Upper lobe of left lung (tissue), 6 donors: Measurements from ENCODE around the gene DHRS12. TPM values are rescaled to one million over a fixed set of nuclear protein-coding genes. Genes with fewer than 3 reads are reported as not detected.

Experiments used
- ATAC-seq, 2 donors: fragments of 200-7000 bp; cut with Tn5 transposase; one replicate each; pipeline ENCODE4 v1.9.1; 2022; ENCODE audit warnings: mild to moderate bottlenecking in 2 of 2, moderate library complexity in 2 of 2; ENCODE audit not compliant: low FRiP score in 2 of 2
- DNase-seq, 2 donors: peaks; one replicate each; pipeline ENCODE4 v3.0.0-alpha.2; 2019 to 2020
- H3K27ac ChIP-seq, 4 donors: fragments of 200-600 bp; sonication (generic); one replicate each; pipeline ENCODE4 v1.5.1; 2016 to 2019
- H3K27me3 ChIP-seq, 4 donors: fragments of 200-600 bp; sonication (generic); one replicate each; pipeline ENCODE4 v1.5.1; 2017 to 2019
- H3K36me3 ChIP-seq, 4 donors: fragments of 200-600 bp; sonication (generic); one replicate each; pipeline ENCODE4 v1.5.1; 2016 to 2019
- H3K4me1 ChIP-seq, 4 donors: fragments of 200-600 bp; sonication (generic); one replicate each; pipeline ENCODE4 v1.5.1; 2018 to 2019
- H3K4me3 ChIP-seq, 4 donors: fragments of 200-600 bp; sonication (generic); one replicate each; pipeline ENCODE4 v1.5.1; 2017 to 2019; ENCODE audit warnings: mild to moderate bottlenecking in 2 of 4, moderate library complexity in 1 of 4
- H3K9me3 ChIP-seq, 4 donors: fragments of 200-600 bp; sonication (generic); one replicate each; pipeline ENCODE4 v1.5.1; 2018 to 2019
- CTCF ChIP-seq, 6 experiments: fragments of 450-650 bp in 4 of 6; fragments of 200-600 bp in 2 of 6; sonication (generic) in 2 of 6; IDR thresholded peaks; one replicate each; pipeline ENCODE4 v1.5.1; 2016 to 2019; ENCODE audit warnings: antibody characterized with exemption in 6 of 6
- EP300 ChIP-seq, 4 donors: sonication (generic); formaldehyde crosslinking; IDR thresholded peaks; one replicate each; pipeline ENCODE4 v1.5.1; 2017; ENCODE audit warnings: antibody characterized with exemption in 4 of 4, control low read depth in 2 of 4
- POLR2A ChIP-seq, 4 donors: fragments of 450-650 bp; IDR thresholded peaks; one replicate each; pipeline ENCODE4 v1.5.1; 2016 to 2017; ENCODE audit warnings: antibody characterized with exemption in 4 of 4, mild to moderate bottlenecking in 2 of 4
- POLR2AphosphoS5 ChIP-seq, 2 donors: sonication (generic); formaldehyde crosslinking; IDR thresholded peaks; one replicate each; pipeline ENCODE4 v1.5.1; 2017; ENCODE audit warnings: antibody characterized with exemption in 2 of 2
- WGBS, 2 donors: methylation state at CpG; one replicate each; pipeline ENCODE4 v1.1.5; 2017 to 2018; 5-methylcytosine and 5-hydroxymethylcytosine counted together
- total RNA-seq, 6 donors: library from RNA; depleted of rRNA in 4 of 6; stranded (reverse); fragments of >200 nt in 4 of 6; gene quantifications; one replicate each; pipeline versions ENCODE4 v1.1.0 to v1.2.1, GENCODE V29; 2016 to 2021
- donor health status: DM: no; HTN: no; CAD: no; lungs with moderate emphysema.
- donor health status: DM: no; HTN: yes; CAD: no; lungs with severe emphysema.

DHRS12 gene
- total RNA-seq, 6 donors from 2014 or later = 11.7 to 19.1 (median 17.6) TPM

GRCh38 chr13:51834581-51835171 lies 30.7 kb upstream of the DHRS12 start:
- 64 to 77% methylated on average over 7 of the region's 7 CpGs for WGBS, 2 donors
- H3K36me3 ChIP-seq = no peaks in the 10 kb centered on the region
- TF ChIP-seq CTCF (IDR thresholded peaks at IDR 0.05) = no peak
- TF ChIP-seq POLR2AphosphoS5 (IDR thresholded peaks at IDR 0.05) = no peak
- no peak for TF ChIP-seq POLR2A (IDR thresholded peaks at IDR 0.05)
- TF ChIP-seq EP300 (IDR thresholded peaks at IDR 0.05) = no peak
- no peak for DNase-seq
- no peaks in the 10 kb centered on the region for H3K9me3 ChIP-seq
- no peak overlapping the region for H3K27ac ChIP-seq
- no peak for ATAC-seq
- no peaks in the 10 kb centered on the region for H3K27me3 ChIP-seq
- H3K4me3 ChIP-seq = no peak overlapping the region
- H3K4me1 ChIP-seq = peaks cover 0 to 5% (median 1%) of the 10 kb centered on the region in 4 donors

GRCh38 chr13:51833980-51834379 lies 30.0 kb upstream of the DHRS12 start:
- WGBS, 2 donors = 72 to 88% methylated on average over 9 to 10 of the region's 10 CpGs
- Histone ChIP-seq H3K27ac (no peak overlapping the region), H3K36me3 (no peaks in the 10 kb centered on the region), H3K4me3 (no peak overlapping the region), H3K27me3 (no peaks in the 10 kb centered on the region), H3K9me3 (no peaks in the 10 kb centered on the region), H3K4me1 (peaks cover 0 to 5% (median 1%) of the 10 kb centered on the region in 4 donors)
- ATAC-seq = no peak
- DNase-seq = no peak
- TF ChIP-seq EP300 (IDR thresholded peaks at IDR 0.05) = no peak
- no peak for TF ChIP-seq CTCF (IDR thresholded peaks at IDR 0.05)
- TF ChIP-seq POLR2AphosphoS5 (IDR thresholded peaks at IDR 0.05) = no peak
- no peak for TF ChIP-seq POLR2A (IDR thresholded peaks at IDR 0.05)

- WGBS, 2 donors = 73 to 77% methylated on average over 6 of the region's 6 CpGs
- peak; percentile 44 to 88 for ATAC-seq
- Histone ChIP-seq H3K27ac (no peak overlapping the region), H3K4me1 (peaks cover 0 to 5% (median 1%) of the 10 kb centered on the region in 4 donors), H3K4me3 (no peak overlapping the region), H3K36me3 (no peaks in the 10 kb centered on the region), H3K27me3 (no peaks in the 10 kb centered on the region), H3K9me3 (no peaks in the 10 kb centered on the region)
- no peak for DNase-seq
- TF ChIP-seq CTCF (IDR thresholded peaks at IDR 0.05) (peak in 5 of 6 experiments; percentile 28 to 48 (median 31)), EP300 (IDR thresholded peaks at IDR 0.05) (no peak), POLR2A (IDR thresholded peaks at IDR 0.05) (no peak), POLR2AphosphoS5 (IDR thresholded peaks at IDR 0.05) (no peak)
These were observed 28.6 kb upstream of the DHRS12 start for GRCh38 chr13:51832471-51833152.

GRCh38 chr13:51831519-51831918 lies 27.6 kb upstream of the DHRS12 start:
- no peak overlapping the region for H3K27ac ChIP-seq
- H3K36me3 ChIP-seq = no peaks in the 10 kb centered on the region
- whole genome bisulfite sequencing, 2 donors = 91 to 100% methylated on average over 3 to 5 of the region's 5 CpGs
- no peak for TF ChIP-seq CTCF (IDR thresholded peaks at IDR 0.05)
- TF ChIP-seq POLR2A (IDR thresholded peaks at IDR 0.05) = no peak
- no peak for TF ChIP-seq POLR2AphosphoS5 (IDR thresholded peaks at IDR 0.05)
- no peak for TF ChIP-seq EP300 (IDR thresholded peaks at IDR 0.05)
- DNase-seq (no peak), ATAC-seq (no peak)
- no peaks in the 10 kb centered on the region for H3K27me3 ChIP-seq
- peaks cover 0 to 8% (median 3%) of the 10 kb centered on the region in 4 donors for H3K4me1 ChIP-seq
- no peak overlapping the region for H3K4me3 ChIP-seq
- H3K9me3 ChIP-seq = no peaks in the 10 kb centered on the region
